ENCODE results near the gene SYNJ1. TPM values are rescaled to one million over a fixed set of nuclear protein-coding genes. Genes with fewer than 3 reads are reported as not detected.
A peak's percentile ranks its signal among the peaks of the same experiment; 100 is the strongest.

The SYNJ1 gene
- total RNA-seq, 1 experiment from 2014 or later: 4.2 TPM

- Mint-ChIP-seq H3K36me3 (peaks cover 71% of the 10 kb centered on the region), H3K27me3 (ENCODE audit: low read depth) (no peaks in the 10 kb centered on the region; the same call in 1 of the 2 replicates), H3K4me1 (peaks cover 70% of the 10 kb centered on the region), H3K27ac (peak overlapping the region; percentile 95), H3K4me3 (peak overlapping the region; percentile 53), H3K9me3 (no peaks in the 10 kb centered on the region)
- DNase-seq (ENCODE audit: low spot score) (no peak), ATAC-seq (no peak)
- ChIA-PET CTCF (interaction anchor here (3.1 to 8.1 kb wide), 2 partner anchors 41 to 200 kb away, joined by 21 to 141 read pairs; no protein-coding TSS in a partner anchor), POLR2A (no interaction called here)
- TF ChIP-seq ZNF423 (CRISPR knock-in tag; IDR thresholded peaks at IDR 0.05) (peak; percentile 99), ZNF263 (CRISPR knock-in tag; IDR thresholded peaks at IDR 0.05; ENCODE audit: low read depth) (no peak)
These were observed 124.7 kb downstream of the SYNJ1 start for GRCh38 chr21:32603131-32603530.

GRCh38 chr21:32602099-32602498 lies 125.7 kb downstream of the SYNJ1 start:
- ChIA-PET CTCF (interaction anchor here (1.1 to 8.1 kb wide), 20 partner anchors 9 to 323 kb away, joined by 3 to 141 read pairs (median 10); partner anchors contain the start of genes CFAP298, EVA1C and MIS18A), POLR2A (no interaction called here)
- Mint-ChIP-seq H3K27ac (peak overlapping the region; percentile 95), H3K9me3 (no peaks in the 10 kb centered on the region), H3K27me3 (ENCODE audit: low read depth) (no peaks in the 10 kb centered on the region; the same call in 1 of the 2 replicates), H3K36me3 (peaks cover 65% of the 10 kb centered on the region), H3K4me3 (no peak overlapping the region), H3K4me1 (peaks cover 70% of the 10 kb centered on the region)
- ATAC-seq: no peak
- no peak for DNase-seq (ENCODE audit: low spot score)
- TF ChIP-seq SMAD4 (CRISPR knock-in tag; IDR thresholded peaks at IDR 0.05) (no peak), ZNF671 (CRISPR knock-in tag; IDR thresholded peaks at IDR 0.05) (no peak), ZNF232 (CRISPR knock-in tag; IDR thresholded peaks at IDR 0.05) (no peak), GTF2I (CRISPR knock-in tag; conservative IDR thresholded peaks at IDR 0.05) (no peak), ZNF396 (CRISPR knock-in tag; IDR thresholded peaks at IDR 0.05; ENCODE audit: borderline replicate concordance) (no peak), ESRRA (CRISPR knock-in tag; IDR thresholded peaks at IDR 0.05; ENCODE audit: borderline replicate concordance) (no peak), ELF4 (CRISPR knock-in tag; IDR thresholded peaks at IDR 0.05; ENCODE audit: low read depth) (no peak), NR3C1 (CRISPR knock-in tag; conservative IDR thresholded peaks at IDR 0.05; ENCODE audit: low read depth) (no peak), ZNF121 (CRISPR knock-in tag; IDR thresholded peaks at IDR 0.05) (no peak), ZNF416 (CRISPR knock-in tag; IDR thresholded peaks at IDR 0.05) (no peak), GRHL2 (CRISPR knock-in tag; IDR thresholded peaks at IDR 0.05; ENCODE audit: insufficient replicate concordance, severe bottlenecking) (no peak), ZNF138 (CRISPR knock-in tag; conservative IDR thresholded peaks at IDR 0.05) (no peak)
- TF ChIP-seq, protein P1, sequence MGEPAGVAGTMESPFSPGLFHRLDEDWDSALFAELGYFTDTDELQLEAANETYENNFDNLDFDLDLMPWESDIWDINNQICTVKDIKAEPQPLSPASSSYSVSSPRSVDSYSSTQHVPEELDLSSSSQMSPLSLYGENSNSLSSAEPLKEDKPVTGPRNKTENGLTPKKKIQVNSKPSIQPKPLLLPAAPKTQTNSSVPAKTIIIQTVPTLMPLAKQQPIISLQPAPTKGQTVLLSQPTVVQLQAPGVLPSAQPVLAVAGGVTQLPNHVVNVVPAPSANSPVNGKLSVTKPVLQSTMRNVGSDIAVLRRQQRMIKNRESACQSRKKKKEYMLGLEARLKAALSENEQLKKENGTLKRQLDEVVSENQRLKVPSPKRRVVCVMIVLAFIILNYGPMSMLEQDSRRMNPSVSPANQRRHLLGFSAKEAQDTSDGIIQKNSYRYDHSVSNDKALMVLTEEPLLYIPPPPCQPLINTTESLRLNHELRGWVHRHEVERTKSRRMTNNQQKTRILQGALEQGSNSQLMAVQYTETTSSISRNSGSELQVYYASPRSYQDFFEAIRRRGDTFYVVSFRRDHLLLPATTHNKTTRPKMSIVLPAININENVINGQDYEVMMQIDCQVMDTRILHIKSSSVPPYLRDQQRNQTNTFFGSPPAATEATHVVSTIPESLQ (CRISPR knock-in tag; IDR thresholded peaks at IDR 0.05): no peak
- TF ChIP-seq, protein P2, sequence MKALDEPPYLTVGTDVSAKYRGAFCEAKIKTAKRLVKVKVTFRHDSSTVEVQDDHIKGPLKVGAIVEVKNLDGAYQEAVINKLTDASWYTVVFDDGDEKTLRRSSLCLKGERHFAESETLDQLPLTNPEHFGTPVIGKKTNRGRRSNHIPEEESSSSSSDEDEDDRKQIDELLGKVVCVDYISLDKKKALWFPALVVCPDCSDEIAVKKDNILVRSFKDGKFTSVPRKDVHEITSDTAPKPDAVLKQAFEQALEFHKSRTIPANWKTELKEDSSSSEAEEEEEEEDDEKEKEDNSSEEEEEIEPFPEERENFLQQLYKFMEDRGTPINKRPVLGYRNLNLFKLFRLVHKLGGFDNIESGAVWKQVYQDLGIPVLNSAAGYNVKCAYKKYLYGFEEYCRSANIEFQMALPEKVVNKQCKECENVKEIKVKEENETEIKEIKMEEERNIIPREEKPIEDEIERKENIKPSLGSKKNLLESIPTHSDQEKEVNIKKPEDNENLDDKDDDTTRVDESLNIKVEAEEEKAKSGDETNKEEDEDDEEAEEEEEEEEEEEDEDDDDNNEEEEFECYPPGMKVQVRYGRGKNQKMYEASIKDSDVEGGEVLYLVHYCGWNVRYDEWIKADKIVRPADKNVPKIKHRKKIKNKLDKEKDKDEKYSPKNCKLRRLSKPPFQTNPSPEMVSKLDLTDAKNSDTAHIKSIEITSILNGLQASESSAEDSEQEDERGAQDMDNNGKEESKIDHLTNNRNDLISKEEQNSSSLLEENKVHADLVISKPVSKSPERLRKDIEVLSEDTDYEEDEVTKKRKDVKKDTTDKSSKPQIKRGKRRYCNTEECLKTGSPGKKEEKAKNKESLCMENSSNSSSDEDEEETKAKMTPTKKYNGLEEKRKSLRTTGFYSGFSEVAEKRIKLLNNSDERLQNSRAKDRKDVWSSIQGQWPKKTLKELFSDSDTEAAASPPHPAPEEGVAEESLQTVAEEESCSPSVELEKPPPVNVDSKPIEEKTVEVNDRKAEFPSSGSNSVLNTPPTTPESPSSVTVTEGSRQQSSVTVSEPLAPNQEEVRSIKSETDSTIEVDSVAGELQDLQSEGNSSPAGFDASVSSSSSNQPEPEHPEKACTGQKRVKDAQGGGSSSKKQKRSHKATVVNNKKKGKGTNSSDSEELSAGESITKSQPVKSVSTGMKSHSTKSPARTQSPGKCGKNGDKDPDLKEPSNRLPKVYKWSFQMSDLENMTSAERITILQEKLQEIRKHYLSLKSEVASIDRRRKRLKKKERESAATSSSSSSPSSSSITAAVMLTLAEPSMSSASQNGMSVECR (CRISPR knock-in tag; IDR thresholded peaks at IDR 0.05; ENCODE audit: borderline replicate concordance): no peak
- TF ChIP-seq, protein P3, sequence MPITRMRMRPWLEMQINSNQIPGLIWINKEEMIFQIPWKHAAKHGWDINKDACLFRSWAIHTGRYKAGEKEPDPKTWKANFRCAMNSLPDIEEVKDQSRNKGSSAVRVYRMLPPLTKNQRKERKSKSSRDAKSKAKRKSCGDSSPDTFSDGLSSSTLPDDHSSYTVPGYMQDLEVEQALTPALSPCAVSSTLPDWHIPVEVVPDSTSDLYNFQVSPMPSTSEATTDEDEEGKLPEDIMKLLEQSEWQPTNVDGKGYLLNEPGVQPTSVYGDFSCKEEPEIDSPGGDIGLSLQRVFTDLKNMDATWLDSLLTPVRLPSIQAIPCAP (CRISPR knock-in tag; IDR thresholded peaks at IDR 0.05): no peak
